HS-5 (cell line): ENCODE results near the gene SSTR1.

Experiments used
- DNase-seq: peaks from one replicate; pipeline ENCODE4 v3.0.0-alpha.2; 2012; ENCODE audit warnings: low read depth

The SSTR1 gene

GRCh38 chr14:38203929-38204718 is 3.6 kb upstream of the SSTR1 start:
- DNase-seq: no peak

GRCh38 chr14:38204719-38205115 is 3.0 kb upstream of the SSTR1 start:
- no peak for DNase-seq

- DNase-seq: no peak
Observed at GRCh38 chr14:38205119-38205813, 2.4 kb upstream of the SSTR1 start.

GRCh38 chr14:38205949-38206665 is 1.6 kb upstream of the SSTR1 start:
- no peak for DNase-seq

GRCh38 chr14:38206689-38207376 is 871 bp upstream of the SSTR1 start:
- DNase-seq: no peak

GRCh38 chr14:38207377-38207735 is 348 bp upstream of the SSTR1 start:
- no peak for DNase-seq

- DNase-seq: no peak
Observed at GRCh38 chr14:38208618-38209562, 1.2 kb downstream of the SSTR1 start.

- peak; percentile 16 for DNase-seq
Observed at GRCh38 chr14:38209572-38210557, 2.2 kb downstream of the SSTR1 start.

- DNase-seq: no peak
Observed at GRCh38 chr14:38210587-38211216, 3.0 kb downstream of the SSTR1 start.

GRCh38 chr14:38211255-38211735 is 3.6 kb downstream of the SSTR1 start:
- no peak for DNase-seq

- no peak for DNase-seq
Observed at GRCh38 chr14:38212111-38212510, 4.4 kb downstream of the SSTR1 start.

- DNase-seq: no peak
Observed at GRCh38 chr14:38213001-38213400, 5.3 kb downstream of the SSTR1 start.

- DNase-seq: no peak
Observed at GRCh38 chr14:38217553-38217952, 9.8 kb downstream of the SSTR1 start.

- DNase-seq: no peak
Observed at GRCh38 chr14:38221077-38221476, 13.4 kb downstream of the SSTR1 start.

- no peak for DNase-seq
Observed at GRCh38 chr14:38224338-38224737, 16.6 kb downstream of the SSTR1 start.

- DNase-seq: no peak
Observed at GRCh38 chr14:38225946-38226345, 18.2 kb downstream of the SSTR1 start.

GRCh38 chr14:38226366-38226765 is 18.7 kb downstream of the SSTR1 start:
- no peak for DNase-seq

GRCh38 chr14:38233218-38233617 is 25.5 kb downstream of the SSTR1 start:
- DNase-seq: no peak

GRCh38 chr14:38238332-38238731 is 30.6 kb downstream of the SSTR1 start:
- DNase-seq: no peak
